Retinal pigment epithelial cell (primary cell): ENCODE results near the gene HAPLN1.

Experiments
- DNase-seq: peaks from one replicate; pipeline ENCODE4 v3.0.0-alpha.2; 2010; ENCODE audit warnings: low read depth
- H3K4me3 ChIP-seq: 2 replicates; pipeline ENCODE4 v1.5.1; 2011; ENCODE audit warnings: mild to moderate bottlenecking, low read length, control low read depth, moderate library complexity
- CTCF ChIP-seq: conservative IDR thresholded peaks from 2 replicates; pipeline ENCODE4 v1.5.1; 2011; ENCODE audit warnings: low read depth, low read length, control low read depth, inconsistent platforms

The HAPLN1 gene

DNA sequence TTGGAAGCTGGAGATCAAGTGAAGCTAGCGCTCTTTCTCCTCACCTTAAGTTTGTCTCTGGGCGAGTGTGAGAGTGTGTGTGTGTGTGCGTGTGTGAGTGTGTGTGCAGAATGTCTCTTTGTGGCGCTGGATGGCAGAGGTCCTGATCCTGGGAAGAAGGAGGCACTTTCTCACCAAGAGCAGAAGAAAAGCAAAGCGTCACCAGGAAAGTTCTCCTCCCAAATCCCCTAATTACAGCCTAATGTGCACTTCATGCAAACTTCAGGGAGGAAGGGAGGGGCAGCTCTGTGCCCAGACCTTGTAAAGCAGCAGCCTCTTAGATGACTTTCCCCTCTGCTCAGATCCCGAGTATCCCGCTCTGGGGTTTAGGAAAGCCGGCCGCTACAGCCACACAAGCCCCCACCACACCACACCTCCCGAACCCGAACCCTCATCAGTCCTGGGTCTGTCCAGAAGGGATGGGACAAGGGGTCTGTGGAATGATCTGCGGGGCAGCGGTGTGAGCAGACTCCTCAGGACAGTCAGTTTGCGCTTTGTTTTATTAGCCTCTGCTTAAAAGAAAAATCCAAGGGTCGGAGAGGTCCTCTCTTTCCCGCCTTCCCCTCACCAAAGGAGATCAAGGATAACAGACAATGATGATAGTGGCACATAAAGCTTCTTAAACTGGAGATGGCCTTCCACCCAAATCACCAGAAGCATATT is at the start of gene HAPLN1:
TSS of gene HAPLN1 (minus strand) at position 20 of the 702 bp plus-strand sequence. CDS start 47,332 bp downstream, outside the sequence.
- peak within 1 kb of the TSS; percentile 67 for H3K4me3 ChIP-seq
- no peak for DNase-seq
- TF ChIP-seq CTCF: no peak

- H3K4me3 ChIP-seq: no peak overlapping the region
- no peak for DNase-seq
- TF ChIP-seq CTCF: no peak
Measured at GRCh38 chr5:83767409-83767992, 46.8 kb upstream of the HAPLN1 start.

DNA sequence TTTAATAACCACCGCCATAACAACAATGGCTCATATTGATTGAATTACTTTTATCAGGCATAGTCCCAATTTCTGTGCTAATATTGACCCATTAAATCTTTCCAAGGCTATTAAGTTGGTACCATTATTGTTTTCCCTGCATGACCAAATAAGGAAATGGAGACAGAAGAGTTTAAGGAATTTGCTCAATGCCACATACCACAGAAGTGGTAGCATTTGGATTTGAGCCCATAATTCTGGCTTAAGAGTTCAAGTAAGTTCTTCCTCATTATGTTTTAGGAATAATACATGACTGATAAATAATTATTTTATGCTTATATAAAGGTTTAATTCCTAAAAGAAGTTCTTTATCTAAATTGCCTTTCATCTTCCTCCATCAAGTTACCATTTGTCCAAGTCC is 43.4 kb upstream of the HAPLN1 start:
- TF ChIP-seq CTCF: no peak
- DNase-seq: peak; percentile 34
- no peak overlapping the region for H3K4me3 ChIP-seq

DNA sequence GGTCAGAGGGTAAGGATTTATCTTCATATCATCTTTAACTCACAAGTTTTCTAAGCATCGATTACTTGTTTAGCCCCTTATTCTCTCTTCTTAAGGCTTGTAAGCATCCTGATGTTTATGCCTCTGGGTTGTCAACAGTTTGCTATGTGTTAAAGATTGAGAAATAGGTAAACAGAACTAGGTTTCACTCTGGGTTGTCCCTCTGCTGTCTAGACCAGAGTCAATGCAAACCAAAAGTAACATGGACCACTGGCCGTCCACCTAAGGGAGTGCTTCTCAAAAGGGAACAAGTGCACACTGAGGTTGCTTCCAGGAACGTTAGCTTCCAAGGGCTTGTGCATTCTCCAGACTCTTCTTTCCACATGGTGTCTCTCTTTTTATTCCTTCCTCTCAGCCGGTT is 39.9 kb upstream of the HAPLN1 start:
- TF ChIP-seq CTCF: no peak
- no peak overlapping the region for H3K4me3 ChIP-seq
- no peak for DNase-seq

DNA sequence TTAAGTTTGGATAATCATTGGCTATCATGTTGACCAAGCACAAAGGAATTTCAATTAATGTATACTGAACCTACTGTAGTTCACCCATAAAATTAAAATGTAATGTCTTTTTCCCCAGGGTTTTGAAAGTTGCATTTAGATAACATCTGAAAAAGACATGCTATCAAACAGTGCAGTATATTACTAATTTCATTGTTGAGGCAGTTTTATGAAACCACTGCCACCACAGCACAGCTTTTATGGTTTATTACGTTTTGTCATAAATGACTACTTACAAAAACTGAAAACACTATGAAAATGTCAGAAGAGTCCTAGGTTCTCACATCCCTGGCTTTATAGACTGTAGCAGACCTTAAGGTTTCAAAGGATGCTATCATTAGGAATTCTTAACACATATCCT is 32.0 kb upstream of the HAPLN1 start:
- TF ChIP-seq CTCF: no peak
- H3K4me3 ChIP-seq: no peak overlapping the region
- DNase-seq: no peak

DNA sequence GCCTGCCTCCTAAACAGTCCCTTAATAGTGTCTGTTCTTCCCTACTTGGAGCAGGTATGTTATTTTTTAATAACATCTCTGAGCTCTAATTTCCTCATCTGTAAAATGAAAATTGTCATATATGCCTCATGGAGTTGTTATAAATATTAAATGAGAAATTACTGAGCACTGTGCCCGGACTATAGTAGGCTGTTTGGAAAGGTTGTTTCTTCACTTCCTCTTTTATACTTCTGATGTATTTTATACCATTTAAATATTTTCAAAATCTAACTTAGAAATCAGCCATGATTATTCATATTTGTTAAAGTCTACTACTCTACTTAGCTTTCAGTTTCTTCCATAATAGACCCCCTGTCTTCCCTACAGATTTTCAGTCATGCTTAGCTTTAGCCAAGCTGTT is 30.5 kb upstream of the HAPLN1 start:
- no peak overlapping the region for H3K4me3 ChIP-seq
- TF ChIP-seq CTCF: no peak
- DNase-seq: no peak

GRCh38 chr5:83750749-83751148 is 30.1 kb upstream of the HAPLN1 start:
- no peak overlapping the region for H3K4me3 ChIP-seq
- TF ChIP-seq CTCF: no peak
- no peak for DNase-seq
